HG02840 (cell line): ENCODE data around the gene EPGN.

ENCODE experiments used
- ATAC-seq: cut with Tn5 transposase; IDR thresholded peaks from one replicate; pipeline ENCODE4 v1.9.1; 2021; ENCODE audit warnings: mild to moderate bottlenecking, moderate library complexity, moderate number of reproducible peaks; ENCODE audit not compliant: unreplicated experiment, low FRiP score

The EPGN gene, protein sequence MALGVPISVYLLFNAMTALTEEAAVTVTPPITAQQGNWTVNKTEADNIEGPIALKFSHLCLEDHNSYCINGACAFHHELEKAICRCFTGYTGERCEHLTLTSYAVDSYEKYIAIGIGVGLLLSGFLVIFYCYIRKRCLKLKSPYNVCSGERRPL

DNA sequence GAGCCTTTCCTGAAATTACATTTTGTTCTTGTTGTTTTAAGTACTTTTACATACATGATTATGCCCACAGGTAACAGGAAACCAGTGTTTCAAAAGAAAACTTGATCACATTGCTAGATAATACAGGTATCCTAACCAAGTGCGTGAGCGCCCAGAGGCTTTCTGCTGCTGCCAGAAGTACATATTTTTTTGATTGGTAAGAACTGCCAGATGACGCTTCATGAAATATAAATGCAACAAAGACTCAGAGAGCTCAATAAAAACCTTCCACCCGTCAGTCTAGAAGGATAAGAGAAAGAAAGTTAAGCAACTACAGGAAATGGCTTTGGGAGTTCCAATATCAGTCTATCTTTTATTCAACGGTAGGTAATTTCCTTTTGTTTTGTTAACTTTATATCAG is at the start of gene EPGN:
TSS of gene EPGN (plus strand) at position 256 of the 400 bp plus-strand sequence. CDS start at position 320, 64 bp downstream.
- no peak for ATAC-seq

DNA sequence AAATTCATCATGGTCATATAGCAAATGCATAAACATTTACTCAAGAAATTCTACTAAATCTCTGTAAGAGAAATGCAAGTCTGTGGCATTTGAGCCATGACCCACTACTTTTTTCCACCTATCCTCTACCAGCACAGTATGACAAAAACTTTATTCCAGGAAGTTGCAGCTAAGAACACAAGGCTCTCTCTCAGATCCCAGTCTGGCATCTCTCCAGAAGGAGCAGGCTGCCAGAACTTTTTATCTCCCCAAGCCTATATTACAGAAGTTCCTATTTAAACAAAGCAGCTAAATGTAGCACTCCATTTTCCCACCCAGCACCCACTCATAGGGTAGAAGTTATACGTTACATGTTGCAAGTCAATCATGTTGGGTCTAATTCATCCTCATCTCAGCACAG is 49.3 kb upstream of the EPGN start:
- no peak for ATAC-seq

DNA sequence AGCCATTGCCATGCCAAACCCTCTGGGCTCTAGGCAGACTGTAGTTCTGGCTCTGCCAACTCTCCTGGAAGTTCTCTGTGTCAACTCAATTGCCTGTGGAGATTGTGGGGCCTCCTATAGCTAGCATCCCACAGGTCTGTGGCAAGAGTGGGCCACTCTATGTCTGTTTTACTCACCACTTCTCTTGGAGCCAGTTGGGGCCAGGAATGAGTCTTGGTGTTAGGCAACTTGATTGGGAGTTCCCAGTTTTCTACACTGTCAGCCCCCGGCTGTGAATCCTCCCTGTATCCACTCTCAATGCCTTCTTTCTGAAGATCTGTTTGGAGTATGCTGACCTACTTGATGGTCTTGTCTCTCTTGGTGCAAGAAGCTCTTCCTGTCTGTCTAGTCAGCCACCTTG is 48.2 kb upstream of the EPGN start:
- ATAC-seq: no peak

DNA sequence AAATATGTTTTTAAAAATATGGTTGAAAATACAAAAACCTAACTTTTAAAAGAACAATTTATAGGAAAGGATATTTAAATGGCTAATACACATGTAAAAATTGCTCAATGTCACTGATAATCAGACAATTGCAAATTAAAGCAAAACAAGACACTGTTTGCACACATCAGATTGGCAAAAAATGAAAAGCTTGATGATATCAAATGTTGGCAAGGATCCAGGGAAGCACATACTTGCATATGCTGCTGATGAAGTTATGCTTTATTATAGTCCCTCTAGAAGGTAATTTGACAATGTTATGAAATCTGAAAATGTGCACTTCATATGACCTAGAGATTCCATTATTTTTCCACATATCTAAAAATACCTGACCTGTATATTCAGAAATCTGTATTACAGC is 45.7 kb upstream of the EPGN start:
- no peak for ATAC-seq

DNA sequence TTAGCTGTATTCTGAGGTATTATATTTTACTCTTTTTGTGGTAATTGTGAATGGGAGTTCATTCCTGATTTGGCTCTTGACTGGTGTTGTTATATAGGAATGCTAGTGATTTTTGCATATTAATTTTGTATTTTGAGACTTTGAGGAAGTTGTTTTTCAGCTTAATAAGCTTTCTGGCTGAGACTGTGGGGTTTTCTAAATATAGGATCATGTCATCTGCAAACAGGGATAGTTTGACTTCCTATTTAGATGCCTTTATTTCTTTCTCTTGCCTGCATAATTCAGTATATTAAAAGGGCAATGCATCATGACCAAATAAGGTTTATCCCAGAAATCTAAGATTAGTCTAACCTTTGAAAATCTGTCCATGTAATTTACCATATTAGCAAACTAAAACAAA is 44.7 kb upstream of the EPGN start:
- ATAC-seq: no peak

DNA sequence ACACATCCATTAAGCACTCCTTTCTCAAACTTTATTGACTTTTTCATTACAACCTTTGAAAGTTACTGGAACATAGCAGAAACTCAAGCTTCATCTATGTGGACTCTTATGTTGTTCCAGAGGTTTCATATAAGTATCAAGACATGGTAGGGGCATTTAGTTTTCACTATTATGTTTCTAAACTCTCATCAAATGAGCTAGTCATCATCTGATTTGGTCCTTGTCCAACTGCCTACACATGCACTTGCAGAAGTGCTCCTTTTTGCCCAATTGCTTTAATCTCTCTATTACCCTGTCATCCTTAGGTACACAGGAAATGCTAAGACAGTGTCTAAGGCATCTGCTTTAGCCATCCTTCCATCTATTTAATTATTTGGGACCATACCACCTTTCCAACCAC is 42.2 kb upstream of the EPGN start:
- no peak for ATAC-seq

DNA sequence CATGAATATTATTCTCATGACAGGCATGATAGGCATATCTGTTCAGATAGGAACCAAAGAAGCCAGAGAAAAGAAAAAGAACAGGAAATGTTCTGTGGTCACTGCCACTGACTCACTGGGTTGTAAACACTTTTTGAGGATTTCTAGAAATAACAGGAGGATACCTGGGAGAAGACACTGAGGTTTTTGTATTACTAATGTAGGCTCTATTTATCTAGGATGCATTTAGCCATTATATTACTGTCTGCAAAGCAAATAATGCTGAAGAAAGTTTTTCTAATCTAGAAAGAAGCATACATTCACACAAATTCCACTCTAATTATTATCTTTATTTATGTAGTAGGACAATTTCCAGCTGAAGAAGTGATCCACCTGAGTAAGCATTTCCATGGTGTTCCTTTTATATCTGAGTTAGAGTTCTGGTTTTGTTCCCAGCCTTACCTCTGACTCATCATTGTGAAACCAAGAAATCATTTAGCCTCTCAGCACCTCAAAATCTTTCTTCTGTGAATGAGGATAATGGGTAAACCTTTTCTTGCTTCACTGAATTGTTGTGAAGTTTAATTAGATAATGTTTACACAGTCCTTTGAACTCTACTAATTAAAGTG is 40.2 kb upstream of the EPGN start:
- ATAC-seq: no peak

DNA sequence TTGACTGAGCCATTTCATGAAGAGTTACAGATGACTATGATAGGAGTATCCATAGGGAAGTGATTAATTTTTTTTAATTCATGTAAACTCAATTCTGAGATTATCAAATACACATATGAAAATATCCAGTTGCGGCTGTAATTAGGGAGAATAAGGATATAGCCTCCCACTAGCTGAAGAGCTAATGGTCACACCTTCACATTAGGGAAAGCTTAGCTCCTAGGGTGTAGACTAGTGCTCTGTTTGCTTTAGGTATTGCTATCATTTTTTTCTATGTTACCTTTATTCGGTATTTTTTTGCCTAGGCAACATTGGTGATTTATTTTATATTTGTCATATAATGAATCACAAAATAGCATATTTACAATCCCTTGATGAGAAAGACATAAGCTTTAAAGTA is 39.6 kb upstream of the EPGN start:
- no peak for ATAC-seq

DNA sequence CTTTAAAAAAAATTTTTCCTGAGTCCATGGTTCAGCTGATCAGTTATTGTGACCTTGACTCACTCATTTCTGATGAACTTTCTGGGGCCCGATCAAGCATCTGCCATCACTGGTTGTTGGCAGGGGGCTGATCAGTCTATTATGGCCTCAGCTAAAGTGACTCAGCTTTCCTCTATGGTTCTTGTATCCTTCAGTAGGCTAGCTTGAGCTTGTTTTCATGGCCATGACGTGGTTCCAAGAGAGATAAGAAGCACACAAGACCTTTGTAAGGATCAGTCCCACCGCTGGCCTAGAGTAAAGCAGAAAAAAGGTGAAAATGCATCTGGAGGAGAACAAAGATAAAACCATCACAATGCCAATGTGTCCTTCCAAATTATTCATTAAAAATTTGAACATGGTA is 29.8 kb upstream of the EPGN start:
- no peak for ATAC-seq

DNA sequence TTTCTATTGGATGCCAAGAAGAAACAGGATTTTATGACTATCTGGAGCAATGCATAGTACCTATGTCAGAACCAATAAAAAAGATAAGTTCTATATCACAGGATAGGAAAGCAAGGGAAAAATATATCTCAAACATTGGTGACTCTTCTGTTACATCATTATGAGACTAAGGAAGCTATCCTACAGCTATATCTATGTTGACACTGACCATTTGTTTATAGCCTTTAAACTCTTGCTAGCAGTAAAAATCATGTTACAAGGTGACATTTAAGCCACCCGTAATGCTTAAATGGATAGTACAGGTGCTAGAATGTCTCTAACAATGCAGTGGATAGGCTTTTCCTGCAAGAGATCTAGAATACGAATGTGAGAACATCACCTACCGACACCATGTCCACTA is 28.6 kb upstream of the EPGN start:
- no peak for ATAC-seq

DNA sequence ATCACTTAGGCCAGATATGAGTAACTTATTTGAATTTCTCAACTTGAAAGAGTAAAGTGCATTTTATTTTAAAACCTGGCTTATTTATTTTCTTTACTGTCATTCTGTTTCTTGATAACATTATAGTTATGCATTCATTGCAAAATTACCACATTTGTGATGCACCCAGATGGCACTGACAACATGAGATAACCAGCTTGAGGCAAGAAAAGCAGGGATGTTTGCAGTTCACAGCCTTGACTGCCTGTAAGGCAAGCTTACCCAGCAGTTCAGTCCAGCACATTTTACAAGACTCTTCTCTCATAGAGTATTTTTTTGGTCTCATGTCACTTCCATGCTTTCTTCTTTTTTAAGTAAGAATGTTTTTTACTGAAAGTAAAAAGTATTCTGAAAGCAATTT is 25.3 kb upstream of the EPGN start:
- no peak for ATAC-seq

DNA sequence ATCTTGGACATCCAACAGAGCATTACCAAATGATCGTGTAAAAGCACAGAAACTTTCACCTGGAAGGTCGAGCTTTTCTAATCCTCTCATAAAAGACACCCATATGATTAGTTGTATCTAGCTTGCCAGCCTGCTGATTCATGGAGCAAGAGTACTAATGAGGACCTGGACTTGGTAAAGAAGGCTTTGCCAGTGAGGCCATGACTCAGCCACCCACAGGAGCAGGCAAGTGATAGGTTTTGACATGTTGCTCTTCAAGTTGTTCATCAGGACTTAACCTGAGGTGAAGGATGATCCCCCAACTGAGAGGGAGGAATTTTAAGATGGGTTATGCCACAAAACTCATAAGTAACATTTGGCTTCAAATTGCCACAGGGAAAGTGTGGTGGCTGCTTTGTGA is 24.7 kb upstream of the EPGN start:
- no peak for ATAC-seq

DNA sequence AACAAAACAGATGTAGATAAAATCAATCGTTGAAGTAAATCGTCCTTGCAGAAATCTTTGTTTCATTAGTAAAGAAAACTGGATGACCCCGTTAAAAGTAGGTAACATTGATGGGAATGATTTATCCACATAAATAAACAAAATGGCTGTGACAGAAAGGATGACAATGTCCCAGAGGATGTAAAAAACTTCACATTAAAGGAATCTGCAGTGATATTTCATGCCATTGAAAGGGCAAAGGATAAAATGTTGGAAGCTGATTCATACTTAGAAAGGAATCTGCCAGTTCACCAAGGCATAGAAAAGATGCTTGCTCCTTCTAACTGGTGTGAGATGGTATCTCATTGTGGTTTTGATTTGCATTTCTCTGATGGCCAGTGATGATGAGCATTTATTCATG is 24.2 kb upstream of the EPGN start:
- no peak for ATAC-seq

DNA sequence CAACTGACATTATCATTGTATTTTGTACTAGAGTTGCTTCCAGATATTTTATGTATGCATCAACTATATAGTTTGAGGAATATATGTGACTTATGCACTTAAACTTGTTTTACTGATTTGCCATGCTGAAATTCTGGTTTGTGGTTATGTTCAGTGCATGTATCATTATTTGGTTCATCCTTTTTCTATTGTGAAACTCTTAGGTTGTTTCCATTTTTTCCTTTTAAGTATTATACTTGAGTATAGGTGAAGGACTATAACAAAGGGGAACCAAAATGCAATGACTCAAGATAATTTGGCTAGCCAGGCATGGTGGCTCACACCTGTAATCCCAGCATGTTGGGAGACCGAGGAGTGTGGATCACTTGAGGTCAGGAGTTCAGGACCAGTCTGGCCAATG is 21.1 kb upstream of the EPGN start:
- ATAC-seq: no peak

DNA sequence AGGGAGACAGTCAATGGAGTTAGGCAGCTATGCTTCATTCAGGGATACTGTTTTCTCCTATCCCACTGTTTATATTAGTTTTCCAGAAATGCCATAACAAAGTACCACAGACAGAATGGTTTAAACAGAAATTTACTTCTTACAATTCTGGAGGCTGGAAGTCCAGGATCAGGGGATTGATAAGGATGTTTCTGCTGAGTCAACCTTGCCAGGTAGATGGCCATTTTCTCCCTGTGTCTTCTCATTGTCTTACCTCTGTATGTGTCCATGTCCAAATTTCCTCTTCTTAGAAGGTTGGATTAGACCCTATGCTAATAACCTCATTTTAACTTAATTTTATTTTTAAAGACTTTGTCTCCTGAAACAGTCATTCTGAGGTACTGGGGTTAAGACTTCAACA is 20.5 kb upstream of the EPGN start:
- no peak for ATAC-seq

DNA sequence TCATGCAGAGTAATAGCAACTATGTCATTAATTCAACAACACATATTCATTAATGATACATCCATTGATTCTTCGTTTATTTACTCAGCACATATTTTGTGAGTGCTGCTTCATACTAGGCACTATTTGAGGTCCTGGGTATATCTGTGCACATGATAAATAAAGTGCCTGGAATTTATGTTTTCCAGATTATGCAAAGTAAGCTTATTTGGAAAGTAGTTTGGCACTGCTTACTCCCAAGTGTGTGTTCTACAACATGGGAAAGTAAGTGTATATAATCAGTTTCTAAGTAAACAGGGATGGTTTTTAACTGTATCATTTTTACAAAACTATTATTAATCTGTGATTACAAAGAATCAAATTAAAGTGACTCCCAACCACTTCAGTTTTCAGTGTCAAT is 16.8 kb upstream of the EPGN start:
- no peak for ATAC-seq

DNA sequence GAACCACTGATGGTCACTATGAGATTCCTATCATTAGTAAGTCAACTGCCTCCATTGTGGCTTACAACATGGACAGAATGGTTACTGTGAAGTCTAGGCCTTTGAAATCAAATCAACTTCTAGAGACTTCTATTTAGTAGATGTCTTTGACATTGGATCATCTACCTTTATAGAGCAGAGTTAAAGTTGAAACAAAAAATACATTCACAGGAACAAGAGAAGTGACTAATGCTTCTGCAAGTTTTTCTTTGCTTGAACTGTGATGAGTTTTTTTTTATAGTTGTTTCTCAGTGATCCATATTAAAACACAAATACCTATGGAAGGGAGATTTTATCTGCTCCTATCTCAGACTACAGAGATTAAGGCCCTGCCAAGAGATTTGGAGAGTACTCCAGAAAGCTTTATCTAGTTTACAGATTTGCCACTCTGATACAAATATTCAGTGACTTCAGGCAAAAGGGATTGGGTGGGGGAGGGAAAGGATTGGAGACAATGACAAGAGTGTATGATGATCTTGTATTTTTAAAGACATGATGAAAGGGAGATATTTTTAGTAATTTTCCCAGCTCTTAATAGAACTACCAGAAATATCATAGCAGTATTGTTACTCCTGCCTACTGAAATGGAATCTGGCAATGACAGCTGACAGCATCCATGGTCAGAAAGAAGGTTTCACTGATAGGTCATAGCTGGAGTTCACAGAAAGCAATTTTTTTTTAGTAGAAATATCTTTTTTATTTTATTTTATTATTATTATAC is 16.0 kb upstream of the EPGN start:
- no peak for ATAC-seq

DNA sequence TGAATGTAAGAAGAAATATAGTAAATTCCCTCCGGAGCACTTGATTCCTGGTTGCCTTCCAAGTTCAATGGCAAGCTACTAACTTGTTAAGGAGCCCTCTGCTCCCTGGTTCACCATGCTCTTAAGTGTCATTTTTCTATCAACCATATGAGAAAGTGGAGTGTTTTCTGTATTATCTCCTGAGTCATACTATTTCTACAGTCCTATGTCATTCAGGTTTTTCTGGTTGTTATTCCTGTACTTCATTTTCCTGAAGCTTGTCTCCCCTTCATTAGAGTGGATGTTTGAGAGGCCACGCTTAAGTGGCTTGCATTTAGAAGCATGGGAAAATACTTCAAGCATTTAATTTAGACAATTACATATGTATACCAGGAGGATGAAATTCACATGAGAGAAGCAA is 14.7 kb upstream of the EPGN start:
- no peak for ATAC-seq

DNA sequence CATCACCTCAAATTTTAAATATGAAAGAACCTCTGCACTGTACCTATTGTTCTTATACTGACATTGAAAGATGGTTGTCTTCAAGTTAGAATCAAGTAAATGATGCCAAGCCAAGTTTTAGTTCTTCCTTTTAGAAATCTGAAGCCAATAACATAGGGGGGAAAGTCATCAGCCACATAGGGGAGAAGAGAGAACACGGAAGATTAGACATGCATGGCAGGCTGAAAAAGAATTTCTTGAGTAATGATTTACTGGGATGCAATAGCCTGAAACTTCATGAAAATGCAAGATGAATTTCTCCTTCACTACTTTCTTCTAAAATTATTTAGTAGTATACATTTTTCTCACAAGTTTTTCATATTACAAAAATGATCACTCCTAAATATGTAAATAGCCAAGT is 13.6 kb upstream of the EPGN start:
- ATAC-seq: no peak

DNA sequence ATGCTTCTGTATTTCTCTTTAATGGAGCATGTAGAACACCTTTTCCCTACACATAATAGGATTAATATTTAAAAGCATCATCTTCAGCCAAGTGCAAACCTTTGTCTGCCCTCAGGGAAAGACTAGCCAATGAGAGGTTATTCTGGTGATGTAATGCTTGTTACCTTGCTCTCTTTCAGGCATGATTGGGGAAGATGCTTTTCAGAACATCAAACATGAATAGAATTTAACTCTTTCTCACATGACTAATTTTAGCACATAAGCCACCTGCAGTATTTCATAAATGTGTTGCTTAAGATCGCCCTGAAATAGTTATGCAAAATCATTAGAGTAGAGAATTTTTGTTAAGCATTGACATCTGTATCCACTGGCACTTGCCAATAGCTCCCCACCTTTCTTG is 10.7 kb upstream of the EPGN start:
- no peak for ATAC-seq

DNA sequence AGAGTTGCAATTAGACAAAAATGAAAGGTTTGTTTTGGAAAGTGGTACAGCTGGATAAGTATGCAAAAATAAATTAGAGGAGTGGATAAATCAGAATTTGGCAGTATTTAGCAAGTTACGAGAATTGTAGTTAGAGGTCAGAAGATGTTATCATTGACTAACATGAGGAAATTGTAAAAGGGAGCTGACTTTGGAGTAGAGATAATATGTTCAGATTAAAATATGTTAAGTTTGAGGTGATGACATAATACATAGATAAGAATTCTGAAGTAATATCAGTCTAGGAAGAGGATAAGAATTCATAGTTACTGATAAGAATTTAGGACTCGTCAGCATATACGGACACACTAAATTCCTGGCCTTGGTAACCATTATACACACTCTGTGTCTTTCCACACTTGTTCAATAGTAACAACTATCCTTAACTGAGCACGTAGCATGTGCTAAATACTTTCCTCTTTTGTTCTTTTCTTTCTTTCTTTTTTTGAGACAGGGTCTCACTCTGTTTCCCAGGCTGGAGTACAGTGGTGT is 4.1 kb upstream of the EPGN start:
- no peak for ATAC-seq

DNA sequence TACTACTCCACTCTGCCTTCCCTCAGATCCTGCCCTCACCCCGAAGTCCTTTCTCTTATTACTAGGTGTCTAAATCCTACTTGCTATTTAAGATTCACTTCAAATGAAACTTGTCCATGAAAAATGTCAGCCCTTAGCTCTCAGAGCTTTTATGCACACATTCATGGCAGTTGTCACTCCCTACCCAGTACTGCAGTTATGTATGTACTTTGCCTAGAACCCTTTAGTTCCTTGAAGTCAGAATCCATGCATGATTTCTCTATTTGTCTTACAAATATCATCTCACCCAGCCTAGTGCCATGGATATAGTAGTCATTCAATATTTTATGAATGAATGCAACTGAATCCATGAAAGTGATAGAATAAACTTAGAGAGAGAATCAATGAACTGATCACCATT is 3.3 kb upstream of the EPGN start:
- ATAC-seq: no peak
